EH (cell line): Measurements from ENCODE around the gene KRT31.
A peak's percentile ranks its signal among the peaks of the same experiment; 100 is the strongest.
"Not testable (repeated sequence)": the region's sequence is repeated elsewhere in the genome, so short reads cannot be mapped to it uniquely, and the experiment has no call there.

Experiments
- DNase-seq: peaks from one replicate; pipeline ENCODE4 v3.0.0-alpha.2; 2015; ENCODE audit warnings: low read depth

The KRT31 gene

GRCh38 chr17:41387670-41388069 lies 9.7 kb downstream of the KRT31 start:
- no peak for DNase-seq

- no peak for DNase-seq
Observed at GRCh38 chr17:41386227-41386626, 11.2 kb downstream of the KRT31 start.

GRCh38 chr17:41383690-41384089 lies 13.7 kb downstream of the KRT31 start:
- no peak for DNase-seq

DNA sequence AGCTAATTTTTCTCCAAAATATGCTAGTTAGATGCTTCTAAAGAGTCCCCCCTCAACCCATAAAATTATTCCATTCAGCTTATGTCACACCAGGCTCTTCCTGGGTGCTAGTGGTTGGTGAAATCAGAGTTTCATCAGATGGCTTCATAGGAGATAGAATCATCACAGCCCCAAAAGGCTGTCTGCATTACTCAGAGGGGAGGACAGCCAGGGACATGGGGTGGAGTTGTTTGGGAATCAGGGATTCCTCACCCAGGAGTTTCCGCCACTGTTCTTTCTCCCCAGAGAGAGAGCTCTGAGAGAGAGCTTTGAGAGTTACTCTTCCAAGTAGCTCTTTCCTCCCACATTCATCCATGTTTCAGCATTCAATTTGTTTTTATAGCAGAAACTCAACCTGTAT lies 15.0 kb downstream of the KRT31 start:
- peak; percentile 98 for DNase-seq

DNA sequence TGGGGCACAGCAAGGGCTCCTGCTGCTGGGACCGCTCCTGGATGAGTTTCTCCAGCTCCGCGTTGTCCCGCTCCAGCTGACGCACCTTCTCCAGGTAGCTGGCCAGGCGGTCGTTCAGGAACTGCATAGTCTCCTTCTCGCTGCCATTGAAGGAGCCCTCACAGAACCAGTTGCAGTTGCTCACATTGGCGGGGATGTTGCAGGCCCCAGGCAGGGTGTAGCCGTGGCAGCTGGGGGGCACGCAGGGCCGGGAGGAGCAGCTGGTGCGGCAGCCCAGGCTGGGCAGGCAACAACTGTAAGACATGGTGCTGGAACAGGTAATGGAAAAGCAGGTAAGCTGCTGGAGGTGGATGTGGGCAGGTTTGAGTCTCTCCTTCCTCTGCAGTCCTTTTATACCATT lies 15.5 kb downstream of the KRT31 start, which contains the start of gene KRT34:
TSS of gene KRT34 (minus strand) at position 364 of the 400 bp plus-strand sequence. CDS start at position 304, 60 bp downstream.
- DNase-seq: not testable (repeated sequence)

GRCh38 chr17:41380091-41380490 lies 17.3 kb downstream of the KRT31 start:
- DNase-seq: peak; percentile 98

- peak; percentile 74 for DNase-seq
Observed at GRCh38 chr17:41377546-41377945, 19.9 kb downstream of the KRT31 start.

DNA sequence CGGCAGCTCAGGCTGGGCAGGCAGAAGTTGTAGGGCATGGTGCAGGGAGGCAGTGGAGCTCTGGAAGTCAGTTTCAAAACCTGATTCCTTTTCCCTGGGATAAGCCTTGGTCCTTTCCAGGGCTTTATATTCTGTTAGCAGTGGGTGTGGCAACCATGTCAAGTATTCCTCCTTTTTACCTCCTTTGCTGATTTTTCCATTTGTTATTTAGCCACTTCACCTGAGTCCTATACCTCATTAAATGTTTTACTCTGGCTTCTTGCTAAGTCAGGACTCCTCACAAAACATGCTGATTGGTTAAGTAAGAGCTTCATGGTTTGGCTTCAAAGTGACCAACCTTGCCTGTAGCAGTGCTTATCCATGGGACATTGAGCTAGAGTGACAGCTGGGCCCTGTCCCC lies 27.7 kb downstream of the KRT31 start, which contains the start of gene KRT33B:
TSS of gene KRT33B (minus strand) at position 101 of the 400 bp plus-strand sequence. CDS start at position 38, 63 bp downstream.
- no peak for DNase-seq

DNA sequence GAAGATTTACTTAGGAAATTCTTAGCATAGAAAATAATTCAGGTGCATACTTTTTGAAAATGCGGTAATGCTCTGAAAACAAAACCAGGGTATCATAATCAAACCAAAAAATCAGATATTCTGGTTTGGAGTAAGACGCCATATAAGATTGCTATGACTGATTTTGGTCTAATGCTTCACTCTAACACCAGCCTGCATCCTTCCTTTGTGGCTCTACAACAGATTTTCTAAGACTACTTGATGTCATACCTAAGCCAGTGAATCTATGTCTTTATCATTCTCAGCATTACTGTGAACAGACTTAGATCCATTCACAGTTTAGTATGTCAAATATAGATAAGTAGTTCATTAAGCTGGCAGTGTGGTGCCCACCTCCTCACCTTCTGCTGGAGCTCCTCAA lies 28.4 kb downstream of the KRT31 start:
- DNase-seq: no peak

GRCh38 chr17:41367426-41368075 lies 29.9 kb downstream of the KRT31 start:
- peak; percentile 90 for DNase-seq

DNA sequence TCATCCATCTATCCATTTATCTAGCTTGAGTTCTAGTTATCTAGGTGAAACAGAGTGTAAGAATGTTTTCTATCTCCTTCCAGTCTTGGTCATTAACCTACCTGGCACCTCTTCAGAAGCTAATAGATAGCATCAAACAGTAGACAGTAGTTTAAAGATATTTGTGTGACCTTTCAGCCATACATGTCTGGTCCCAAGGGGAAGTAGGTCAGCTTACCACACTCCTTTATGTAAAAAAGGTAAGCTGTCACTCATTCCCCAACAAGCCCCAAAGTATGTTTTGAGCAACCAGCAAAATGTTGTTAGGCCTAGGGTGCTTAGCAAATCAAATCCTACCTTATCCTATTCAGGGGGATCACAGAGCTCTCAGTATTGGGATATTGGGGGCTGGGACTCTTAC lies 31.3 kb downstream of the KRT31 start:
- no peak for DNase-seq

DNA sequence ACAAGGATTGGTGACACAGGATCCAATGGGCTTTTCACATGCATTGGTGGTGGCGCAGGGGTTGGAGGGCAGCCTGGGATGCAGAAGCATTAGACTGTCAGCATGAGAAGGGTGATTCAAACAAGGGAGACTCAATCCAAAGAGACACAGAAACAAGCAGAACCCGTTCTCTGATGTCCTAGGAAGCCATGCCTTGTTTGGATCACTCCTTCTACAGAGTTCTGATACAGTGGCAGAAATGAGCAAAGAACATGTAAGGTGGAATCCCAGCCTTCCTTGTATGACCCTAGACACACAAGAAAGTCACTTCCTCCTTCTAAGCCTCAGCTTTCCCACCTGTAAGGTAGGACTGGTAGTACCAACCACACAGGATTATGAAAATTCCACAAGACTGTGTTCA lies 33.5 kb downstream of the KRT31 start:
- DNase-seq: no peak

- peak; percentile 87 for DNase-seq
Observed at GRCh38 chr17:41360296-41360995, 37.0 kb downstream of the KRT31 start.

DNA sequence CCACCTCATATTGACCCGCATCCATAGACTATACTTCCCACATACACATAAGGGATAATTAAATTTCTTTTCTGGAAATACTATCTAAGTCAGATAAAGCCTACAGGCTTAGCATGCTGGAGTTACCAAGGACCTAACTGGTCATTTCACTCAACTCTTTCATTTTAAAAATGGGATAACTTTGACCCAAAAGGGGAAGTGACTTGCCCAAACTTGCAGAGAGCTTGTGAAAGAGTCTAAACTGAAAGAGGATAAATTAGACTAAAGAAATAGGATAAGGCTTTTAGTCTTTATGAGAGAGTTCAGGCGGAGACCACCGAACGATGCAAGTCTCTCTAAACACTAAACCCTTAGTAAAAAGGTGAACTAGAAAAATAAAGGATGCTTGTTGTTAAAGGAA lies 42.9 kb downstream of the KRT31 start:
- DNase-seq: no peak

DNA sequence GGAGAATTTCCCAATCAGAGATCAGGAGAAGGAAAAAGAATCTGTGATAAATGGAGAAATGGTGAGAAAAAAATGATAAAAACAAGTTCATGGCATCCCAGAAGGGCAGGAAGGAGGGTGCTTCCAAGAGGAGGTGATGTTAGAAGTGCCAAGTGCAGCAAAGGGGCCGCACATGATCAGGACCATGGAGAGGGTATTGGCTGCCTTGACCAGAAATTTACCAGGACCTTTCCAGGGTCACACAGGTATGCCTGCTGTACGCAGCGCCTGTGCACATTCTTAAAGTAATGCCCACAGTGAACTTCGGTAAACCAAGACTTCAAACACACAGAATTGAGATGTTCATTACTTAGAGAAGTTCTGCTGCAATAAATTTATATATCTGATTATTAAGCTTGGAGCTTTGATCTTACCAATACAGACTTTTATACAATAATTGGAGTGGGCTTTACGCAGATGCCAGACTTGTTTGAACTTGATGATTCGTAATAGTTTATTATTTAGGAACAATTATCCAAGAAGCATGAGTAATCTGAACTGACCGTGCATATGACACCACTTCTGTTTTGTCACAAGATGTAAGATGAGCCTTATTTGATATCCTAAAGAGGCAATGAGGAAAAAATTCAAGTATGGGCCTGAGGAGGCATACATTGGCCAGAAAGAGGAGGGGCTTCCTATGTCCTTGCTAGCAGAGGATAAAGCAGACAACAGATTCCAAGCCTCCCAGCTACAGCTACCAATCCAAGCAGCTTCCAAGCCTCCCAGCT lies 44.6 kb downstream of the KRT31 start:
- DNase-seq: peak; percentile 27

DNA sequence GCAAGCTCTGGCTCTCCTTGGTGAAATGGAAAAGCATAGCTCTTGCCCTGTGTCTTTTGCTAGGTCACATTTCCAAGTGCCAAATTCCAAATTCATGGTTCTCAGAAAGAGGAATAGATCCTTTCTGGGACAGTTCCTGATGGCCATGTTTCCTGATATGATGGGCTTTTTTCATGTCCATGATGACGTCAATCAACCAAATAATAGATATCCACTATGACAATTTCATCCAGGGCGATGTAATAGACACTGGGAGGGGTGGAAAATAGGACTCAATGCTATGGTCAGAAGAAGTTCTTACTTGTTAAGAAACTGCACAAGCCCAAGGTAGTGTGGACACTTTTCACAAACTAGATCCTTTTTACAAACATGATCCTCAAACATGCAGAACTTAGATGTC lies 46.2 kb downstream of the KRT31 start:
- no peak for DNase-seq

DNA sequence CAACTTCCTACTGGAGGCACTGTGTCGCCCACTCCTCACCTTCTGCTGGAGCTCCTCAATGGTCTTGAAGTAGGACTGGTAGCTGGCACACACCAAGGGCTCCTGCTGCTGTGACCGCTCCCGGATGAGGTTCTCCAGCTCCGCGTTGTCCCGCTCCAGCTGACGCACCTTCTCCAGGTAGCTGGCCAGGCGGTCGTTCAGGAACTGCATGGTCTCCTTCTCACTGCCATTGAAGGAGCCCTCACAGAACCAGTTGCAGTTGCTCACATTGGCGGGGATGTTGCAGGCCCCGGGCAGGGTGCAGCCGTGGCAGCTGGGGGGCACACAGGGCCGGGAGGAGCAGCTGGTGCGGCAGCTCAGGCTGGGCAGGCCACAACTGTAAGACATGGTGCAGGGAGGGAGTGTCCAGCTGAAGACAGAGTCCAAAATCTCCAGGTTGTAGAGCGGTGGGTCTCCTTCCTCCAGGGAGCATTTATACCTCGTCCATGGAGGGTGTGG lies 47.0 kb downstream of the KRT31 start, which contains the start of gene KRT33A:
TSS of gene KRT33A (minus strand) at position 448 of the 498 bp plus-strand sequence. CDS start at position 387, 61 bp downstream.
- not testable (repeated sequence) for DNase-seq

DNA sequence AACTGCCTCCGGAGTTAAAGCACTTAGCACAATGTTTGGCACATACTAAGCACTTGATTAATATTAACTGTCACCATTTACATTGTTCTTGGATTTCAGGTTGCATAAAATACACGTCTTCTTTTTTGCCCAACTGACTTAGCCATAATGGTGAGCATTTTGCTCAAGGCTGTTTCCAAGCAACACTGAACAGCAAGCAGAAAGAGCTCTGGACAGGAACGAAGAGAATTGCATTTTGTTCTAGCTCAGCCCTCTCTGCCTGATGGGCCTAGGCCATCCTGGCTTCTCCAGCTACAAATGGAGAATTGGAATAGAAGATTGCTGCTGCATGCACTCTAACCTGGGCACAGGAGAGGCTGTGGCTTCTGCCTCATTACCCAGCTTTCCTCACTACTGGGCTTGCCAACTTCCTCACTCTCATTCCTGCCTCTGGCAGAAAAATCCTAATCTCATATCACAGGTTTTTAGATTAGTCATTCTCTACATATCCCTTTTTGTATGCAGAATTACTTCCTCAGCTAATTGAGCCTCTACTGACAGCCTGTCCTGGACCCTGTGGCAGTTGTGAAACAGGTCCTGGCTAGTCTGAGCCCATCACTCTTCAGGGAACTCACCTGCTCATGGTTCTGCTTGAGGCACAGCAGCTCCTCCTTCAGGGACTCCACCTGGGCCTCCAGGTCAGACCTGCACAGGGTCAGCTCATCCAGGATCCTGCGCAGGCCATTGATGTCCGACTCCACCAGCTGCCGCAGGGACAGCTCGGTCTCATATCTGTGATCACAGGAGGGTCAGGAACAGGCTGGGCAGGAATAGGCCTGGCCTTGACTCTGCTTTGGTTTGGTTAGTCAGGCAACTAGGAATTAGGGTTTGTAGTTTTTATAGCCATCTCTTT lies 49.3 kb downstream of the KRT31 start:
- DNase-seq: no peak

DNA sequence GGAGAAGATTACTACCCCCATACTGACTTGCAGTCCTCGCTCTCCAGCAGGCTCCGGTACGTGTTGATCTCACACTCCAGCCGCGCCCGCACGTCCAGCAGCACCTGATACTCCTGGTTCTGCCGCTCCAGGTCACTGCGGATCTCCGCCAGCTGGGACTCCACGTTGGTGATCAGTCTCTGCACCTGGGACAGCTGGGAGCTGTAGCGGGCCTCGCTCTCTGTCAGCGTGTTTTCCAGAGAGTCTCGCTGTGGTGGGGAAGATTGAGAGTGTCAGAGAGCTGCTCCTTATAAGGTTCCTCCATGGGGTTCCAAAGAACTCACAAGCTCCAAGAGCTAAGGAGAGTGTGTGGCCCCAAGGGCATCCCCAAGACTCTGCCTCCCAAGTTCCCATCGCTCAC lies 51.0 kb downstream of the KRT31 start:
- not testable (repeated sequence) for DNase-seq

- DNase-seq: no peak
Observed at GRCh38 chr17:41345992-41346391, 51.4 kb downstream of the KRT31 start.
